A549 (cell line): Measurements from ENCODE around the gene SPINK8. TPM values are rescaled to one million over a fixed set of nuclear protein-coding genes. Genes with fewer than 3 reads are reported as not detected.

Experiments
- ATAC-seq, 2 experiments: fragments of 200-7000 bp in 1 of 2; fragments of >200 bp in 1 of 2; cut with Nextera tagmentation in 1 of 2; cut with Tn5 transposase in 1 of 2; 3 replicates each; pipeline versions ENCODE4 v1.8.0 to v1.9.1; 2018 to 2020; ENCODE audit warnings: mild to moderate bottlenecking in 1 of 2, moderate library complexity in 1 of 2
- CTCF ChIA-PET: fragments of 300-600 bp; sonication (Branson Sonifier 250); formaldehyde crosslinking; extraction: SDS; loops from one replicate; lab custom pipeline; 2021; ENCODE audit warnings: antibody characterized with exemption, inconsistent platforms; lab: Yijun Ruan, JAX
- POLR2A ChIA-PET: fragments of 350-600 bp; formaldehyde crosslinking; extraction: SDS; loops from one replicate; lab custom pipeline; 2021; ENCODE audit warnings: antibody characterized with exemption, inconsistent platforms; lab: Yijun Ruan, JAX
- DNase-seq, 2 experiments: peaks; one replicate each; pipeline versions ENCODE4 v3.0.0 to v3.0.0-alpha.2; 2011 to 2016; ENCODE audit warnings: low read depth in 1 of 2, low spot score in 1 of 2
- FAIRE-seq: peaks from 2 replicates; lab custom pipeline; 2011; peaks lifted over from hg19 to GRCh38; lab: Jason Lieb, UNC
- H3K27ac ChIP-seq, 2 experiments: fragments of >200 bp; sonication (Bioruptor Twin); formaldehyde crosslinking; 3 replicates each; pipeline ENCODE4 v1.5.1; 2016 to 2017
- H3K4me1 ChIP-seq: fragments of >200 bp; sonication (Bioruptor Twin); formaldehyde crosslinking; 3 replicates; pipeline ENCODE4 v1.6.1; 2016
- H3K4me2 ChIP-seq: fragments of >200 bp; sonication (Bioruptor Twin); formaldehyde crosslinking; 3 replicates; pipeline ENCODE4 v1.6.1; 2016
- H3K4me3 ChIP-seq: fragments of >200 bp; sonication (Bioruptor Twin); formaldehyde crosslinking; 3 replicates; pipeline ENCODE4 v1.5.1; 2016
- H3K9me3 ChIP-seq: fragments of >200 bp; sonication (Bioruptor Twin); formaldehyde crosslinking; 3 replicates; pipeline ENCODE4 v1.6.1; 2016
- BCL3 ChIP-seq: fragments of >200 bp; sonication (Bioruptor Twin); formaldehyde crosslinking; IDR thresholded peaks from 3 replicates; pipeline ENCODE4 v1.6.1; 2016
- CBX2 ChIP-seq: fragments of 200-600 bp; sonication (generic); IDR thresholded peaks from 2 replicates; pipeline ENCODE4 v1.6.1; 2016; ENCODE audit warnings: low read depth, mild to moderate bottlenecking, borderline replicate concordance
- CHD2 ChIP-seq: fragments of 150-350 bp; IDR thresholded peaks from 2 replicates; pipeline ENCODE4 v1.6.1; 2014; ENCODE audit warnings: low read length; ENCODE audit not compliant: partially characterized antibody
- EHF ChIP-seq: fragments of 250-450 bp; sonication (Bioruptor Pico); IDR thresholded peaks from 2 replicates; pipeline ENCODE4 v1.5.0; 2020; ENCODE audit warnings: mild to moderate bottlenecking
- HDAC2 ChIP-seq: fragments of 200-600 bp; sonication (generic); IDR thresholded peaks from 2 replicates; pipeline ENCODE4 v1.6.1; 2016
- HES2 ChIP-seq: fragments of >200 bp; sonication (Bioruptor Twin); formaldehyde crosslinking; IDR thresholded peaks from 2 replicates; pipeline ENCODE4 v1.6.1; 2016
- HEYL ChIP-seq: fragments of 250-450 bp; sonication (Bioruptor Pico); IDR thresholded peaks from 2 replicates; pipeline ENCODE4 v1.8.0; 2021; ENCODE audit warnings: mild to moderate bottlenecking, moderate library complexity
- HOXB13 ChIP-seq: fragments of 250-450 bp; sonication (Bioruptor Pico); IDR thresholded peaks from 2 replicates; pipeline ENCODE4 v1.5.0; 2020; ENCODE audit warnings: low read depth, mild to moderate bottlenecking, moderate library complexity
- MAZ ChIP-seq: fragments of 150-350 bp; IDR thresholded peaks from 2 replicates; pipeline ENCODE4 v1.6.1; 2014; ENCODE audit warnings: antibody characterized with exemption, low read depth, low read length, borderline replicate concordance
- POLR2A ChIP-seq: IDR thresholded peaks from 2 replicates; pipeline ENCODE4 v1.6.1; 2012; ENCODE audit warnings: mild to moderate bottlenecking, low read length
- RAD21 ChIP-seq, 2 experiments: fragments of >200 bp in 1 of 2; sonication (Bioruptor Twin) in 1 of 2; formaldehyde crosslinking in 1 of 2; IDR thresholded peaks in 1 of 2; conservative IDR thresholded peaks in 1 of 2; 2 replicates in 1 of 2; 3 replicates in 1 of 2; pipeline ENCODE4 v1.6.1; 2012 to 2018; ENCODE audit warnings: inconsistent platforms in 1 of 2
- REST ChIP-seq: fragments of 200-600 bp; sonication (generic); IDR thresholded peaks from 2 replicates; pipeline ENCODE4 v1.6.1; 2016; ENCODE audit warnings: antibody characterized with exemption, mild to moderate bottlenecking, moderate library complexity
- RFX5 ChIP-seq: fragments of 450-650 bp; IDR thresholded peaks from 2 replicates; pipeline ENCODE4 v1.7.1; 2014; ENCODE audit warnings: antibody characterized with exemption, mild to moderate bottlenecking, moderate library complexity
- SMC3 ChIP-seq: fragments of >200 bp; sonication (Bioruptor Twin); formaldehyde crosslinking; IDR thresholded peaks from 3 replicates; pipeline ENCODE4 v1.6.1; 2018; ENCODE audit warnings: inconsistent platforms
- ZC3H11A ChIP-seq: fragments of 450-650 bp; IDR thresholded peaks from 2 replicates; pipeline ENCODE4 v1.6.1; 2014; ENCODE audit warnings: antibody characterized with exemption, mild to moderate bottlenecking
- ZFP36 ChIP-seq: fragments of 450-650 bp; IDR thresholded peaks from 2 replicates; pipeline ENCODE4 v1.6.1; 2014; ENCODE audit warnings: borderline replicate concordance; ENCODE audit not compliant: partially characterized antibody
- ZNF302 ChIP-seq: fragments of 250-450 bp; sonication (Bioruptor Pico); IDR thresholded peaks from 2 replicates; pipeline ENCODE4 v1.9.0; 2021; ENCODE audit warnings: inconsistent platforms, mild to moderate bottlenecking, moderate library complexity
- WGBS: methylation state at CpG from one replicate; pipeline ENCODE4 v1.1.6; 2017; ENCODE audit errors: missing lambda C conversion rate; 5-methylcytosine and 5-hydroxymethylcytosine counted together
- polyA plus RNA-seq, 4 experiments: library from polyadenylated mRNA; depleted of rRNA in 3 of 4; stranded (reverse); fragments of >200 nt; fragmentation: RNase III in 1 of 4; extraction: RNeasy Plus Mini Kit Qiagen cat#74134 plus additional on column Dnase treatment in 1 of 4; gene quantifications; 2 replicates in 3 of 4; 3 replicates in 1 of 4; pipeline ENCODE4 v1.2.3, GENCODE V29; 2011 to 2017
- TF ChIP-seq, protein P1 (sequence below): fragments of >200 bp; sonication (Bioruptor Twin); formaldehyde crosslinking; IDR thresholded peaks from 3 replicates; pipeline ENCODE4 v1.5.1; 2016
- TF ChIP-seq, protein P2 (sequence below): fragments of 250-450 bp; sonication (Bioruptor Pico); IDR thresholded peaks from 2 replicates; pipeline ENCODE4 v1.5.0; 2021; ENCODE audit warnings: mild to moderate bottlenecking, moderate library complexity, borderline replicate concordance
- TF ChIP-seq, protein P3 (sequence below): IDR thresholded peaks from 2 replicates; pipeline ENCODE4 v1.6.1; 2012; ENCODE audit warnings: low read depth, borderline replicate concordance

Gene SPINK8
- polyA plus RNA-seq, 2 of the 4 experiments (the other 2 are of a cell fraction), result not detected

DNA sequence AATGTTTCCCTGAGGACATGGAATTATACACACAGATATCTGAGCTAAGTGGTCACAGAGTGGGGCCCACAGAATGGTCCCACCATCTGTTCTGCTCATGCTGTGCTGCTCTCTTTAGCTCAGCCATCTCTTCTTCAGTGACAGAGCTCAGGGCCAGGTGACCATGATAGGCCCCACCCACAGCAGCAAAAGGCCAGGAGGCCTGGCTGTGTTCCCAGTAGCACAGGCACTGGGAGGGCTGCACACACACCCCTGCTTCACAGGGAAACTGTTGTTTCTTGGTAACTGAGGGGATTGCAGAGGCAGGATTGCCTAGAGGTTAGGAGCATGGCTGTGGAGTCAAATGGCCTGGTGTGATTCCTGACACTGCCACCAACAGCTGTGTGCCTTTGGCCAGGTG is 33.7 kb upstream of the SPINK8 start:
- FAIRE-seq (no peak), ATAC-seq (no peak), DNase-seq (no peak)
- Histone ChIP-seq H3K4me3 (no peak overlapping the region), H3K9me3 (peaks cover 1% of the 10 kb centered on the region; the same call in 2 of the 3 replicates), H3K4me2 (no peak overlapping the region), H3K4me1 (no peaks in the 10 kb centered on the region), H3K27ac (no peak overlapping the region)
- TF ChIP-seq RAD21 (conservative IDR thresholded peaks at IDR 0.05 in 1 of 2, IDR thresholded peaks at IDR 0.05 in 1 of 2) (no peak), HEYL (CRISPR knock-in tag) (no peak), BCL3 (no peak), HOXB13 (no peak), RFX5 (no peak), HES2 (no peak), SMC3 (no peak), ZNF302 (CRISPR knock-in tag) (no peak), CHD2 (no peak), ZC3H11A (no peak), EHF (no peak)
- ChIA-PET CTCF (interaction anchor here (0.7 to 2.0 kb wide), 2 partner anchors 28 to 69 kb away, joined by 4 read pairs; no protein-coding TSS in a partner anchor), POLR2A (no interaction called here)

DNA sequence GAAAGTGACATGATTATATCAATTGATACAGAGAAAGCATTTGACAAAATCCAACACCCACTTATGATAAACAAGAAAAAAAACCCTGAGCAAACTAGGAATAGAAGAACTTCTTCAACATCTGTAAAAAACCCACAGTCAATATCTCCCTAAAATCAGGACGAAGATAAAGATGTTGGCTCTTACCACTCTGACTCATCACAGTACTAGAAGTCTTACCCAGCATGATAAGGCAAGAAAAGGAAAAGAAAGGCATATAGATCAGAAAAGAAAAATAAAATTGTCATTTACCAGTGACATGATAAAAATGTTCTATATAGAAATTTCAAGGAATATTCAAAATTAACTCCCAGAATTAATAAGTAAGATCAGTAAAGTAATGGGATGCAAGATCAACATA is 31.4 kb upstream of the SPINK8 start:
- Histone ChIP-seq H3K9me3 (peaks cover 4% of the 10 kb centered on the region; the same call in 2 of the 3 replicates), H3K4me3 (no peak overlapping the region), H3K4me2 (no peak overlapping the region), H3K27ac (no peak overlapping the region), H3K4me1 (no peaks in the 10 kb centered on the region)
- POLR2A ChIA-PET, result no interaction called here
- no peak for ATAC-seq
- FAIRE-seq, result no peak
- CTCF ChIA-PET, result no interaction called here
- TF ChIP-seq CBX2, result no peak
- no peak for TF ChIP-seq REST
- TF ChIP-seq, protein P1, sequence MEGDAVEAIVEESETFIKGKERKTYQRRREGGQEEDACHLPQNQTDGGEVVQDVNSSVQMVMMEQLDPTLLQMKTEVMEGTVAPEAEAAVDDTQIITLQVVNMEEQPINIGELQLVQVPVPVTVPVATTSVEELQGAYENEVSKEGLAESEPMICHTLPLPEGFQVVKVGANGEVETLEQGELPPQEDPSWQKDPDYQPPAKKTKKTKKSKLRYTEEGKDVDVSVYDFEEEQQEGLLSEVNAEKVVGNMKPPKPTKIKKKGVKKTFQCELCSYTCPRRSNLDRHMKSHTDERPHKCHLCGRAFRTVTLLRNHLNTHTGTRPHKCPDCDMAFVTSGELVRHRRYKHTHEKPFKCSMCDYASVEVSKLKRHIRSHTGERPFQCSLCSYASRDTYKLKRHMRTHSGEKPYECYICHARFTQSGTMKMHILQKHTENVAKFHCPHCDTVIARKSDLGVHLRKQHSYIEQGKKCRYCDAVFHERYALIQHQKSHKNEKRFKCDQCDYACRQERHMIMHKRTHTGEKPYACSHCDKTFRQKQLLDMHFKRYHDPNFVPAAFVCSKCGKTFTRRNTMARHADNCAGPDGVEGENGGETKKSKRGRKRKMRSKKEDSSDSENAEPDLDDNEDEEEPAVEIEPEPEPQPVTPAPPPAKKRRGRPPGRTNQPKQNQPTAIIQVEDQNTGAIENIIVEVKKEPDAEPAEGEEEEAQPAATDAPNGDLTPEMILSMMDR, result no peak
- TF ChIP-seq HDAC2, result no peak
- no peak for TF ChIP-seq EHF
- no peak for TF ChIP-seq MAZ
- no peak for TF ChIP-seq ZFP36
- TF ChIP-seq, protein P2, sequence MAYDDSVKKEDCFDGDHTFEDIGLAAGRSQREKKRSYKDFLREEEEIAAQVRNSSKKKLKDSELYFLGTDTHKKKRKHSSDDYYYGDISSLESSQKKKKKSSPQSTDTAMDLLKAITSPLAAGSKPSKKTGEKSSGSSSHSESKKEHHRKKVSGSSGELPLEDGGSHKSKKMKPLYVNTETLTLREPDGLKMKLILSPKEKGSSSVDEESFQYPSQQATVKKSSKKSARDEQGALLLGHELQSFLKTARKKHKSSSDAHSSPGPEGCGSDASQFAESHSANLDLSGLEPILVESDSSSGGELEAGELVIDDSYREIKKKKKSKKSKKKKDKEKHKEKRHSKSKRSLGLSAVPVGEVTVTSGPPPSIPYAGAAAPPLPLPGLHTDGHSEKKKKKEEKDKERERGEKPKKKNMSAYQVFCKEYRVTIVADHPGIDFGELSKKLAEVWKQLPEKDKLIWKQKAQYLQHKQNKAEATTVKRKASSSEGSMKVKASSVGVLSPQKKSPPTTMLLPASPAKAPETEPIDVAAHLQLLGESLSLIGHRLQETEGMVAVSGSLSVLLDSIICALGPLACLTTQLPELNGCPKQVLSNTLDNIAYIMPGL (CRISPR knock-in tag), result no peak
- no peak for TF ChIP-seq POLR2A
- no peak for TF ChIP-seq ZNF302 (CRISPR knock-in tag)
- TF ChIP-seq, protein P3, sequence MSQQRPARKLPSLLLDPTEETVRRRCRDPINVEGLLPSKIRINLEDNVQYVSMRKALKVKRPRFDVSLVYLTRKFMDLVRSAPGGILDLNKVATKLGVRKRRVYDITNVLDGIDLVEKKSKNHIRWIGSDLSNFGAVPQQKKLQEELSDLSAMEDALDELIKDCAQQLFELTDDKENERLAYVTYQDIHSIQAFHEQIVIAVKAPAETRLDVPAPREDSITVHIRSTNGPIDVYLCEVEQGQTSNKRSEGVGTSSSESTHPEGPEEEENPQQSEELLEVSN, result no peak
- DNase-seq, result no peak
- 6% methylated on average over 1 of the region's 1 CpG for WGBS
